Spinal cord (tissue), 10 donors: ENCODE measurements around the gene SSBP1. TPM values are rescaled to one million over a fixed set of nuclear protein-coding genes. Genes with fewer than 3 reads are reported as not detected.
A peak's percentile ranks its signal among the peaks of the same experiment; 100 is the strongest.

Experiments
- DNase-seq, 6 donors: peaks; one replicate each; pipeline versions ENCODE4 v3.0.0 to v3.0.0-alpha.2; 2013 to 2015; ENCODE audit warnings: low spot score in 6 of 6, low read depth in 4 of 6
- H3K27ac ChIP-seq: one replicate; pipeline ENCODE4 v1.5.1; 2013; ENCODE audit warnings: low read depth, low read length, control low read depth
- H3K27me3 ChIP-seq: one replicate; pipeline ENCODE4 v1.6.1; 2013; ENCODE audit warnings: low read length; ENCODE audit not compliant: control insufficient read depth, insufficient read depth
- H3K36me3 ChIP-seq: one replicate; pipeline ENCODE4 v1.6.1; 2013; ENCODE audit warnings: low read length; ENCODE audit not compliant: control insufficient read depth, insufficient read depth
- H3K4me1 ChIP-seq: one replicate; pipeline ENCODE4 v1.6.1; 2013; ENCODE audit warnings: low read length; ENCODE audit not compliant: control insufficient read depth, insufficient read depth
- H3K4me3 ChIP-seq: one replicate; pipeline ENCODE4 v1.5.1; 2013; ENCODE audit warnings: low read depth, low read length, control low read depth
- H3K9me3 ChIP-seq: one replicate; pipeline ENCODE4 v1.6.1; 2013; ENCODE audit warnings: low read length; ENCODE audit not compliant: control insufficient read depth, insufficient read depth
- WGBS: methylation state at CpG from one replicate; pipeline ENCODE4 v1.1.5; 2013; ENCODE audit warnings: missing lambda C conversion rate; ENCODE audit not compliant: insufficient coverage; 5-methylcytosine and 5-hydroxymethylcytosine counted together
- polyA plus RNA-seq, 2 donors: library from polyadenylated mRNA; unstranded; fragments of 120-200 nt; gene quantifications; one replicate each; pipeline ENCODE4 v1.2.1, GENCODE V29; 2013; ENCODE audit not compliant: insufficient read length in 2 of 2
- total RNA-seq, 2 donors: library from RNA; depleted of rRNA in 1 of 2; stranded (reverse); fragments of 120-200 nt in 1 of 2; fragments of >200 nt in 1 of 2; gene quantifications; one replicate each; pipeline versions ENCODE4 v1.2.3 to v1.2.4, GENCODE V29; 2013 to 2014
- donor health status: healthy.

SSBP1 gene
- total and polyA plus RNA-seq, 4 donors: 86.5 to 150 (median 118) TPM

DNA sequence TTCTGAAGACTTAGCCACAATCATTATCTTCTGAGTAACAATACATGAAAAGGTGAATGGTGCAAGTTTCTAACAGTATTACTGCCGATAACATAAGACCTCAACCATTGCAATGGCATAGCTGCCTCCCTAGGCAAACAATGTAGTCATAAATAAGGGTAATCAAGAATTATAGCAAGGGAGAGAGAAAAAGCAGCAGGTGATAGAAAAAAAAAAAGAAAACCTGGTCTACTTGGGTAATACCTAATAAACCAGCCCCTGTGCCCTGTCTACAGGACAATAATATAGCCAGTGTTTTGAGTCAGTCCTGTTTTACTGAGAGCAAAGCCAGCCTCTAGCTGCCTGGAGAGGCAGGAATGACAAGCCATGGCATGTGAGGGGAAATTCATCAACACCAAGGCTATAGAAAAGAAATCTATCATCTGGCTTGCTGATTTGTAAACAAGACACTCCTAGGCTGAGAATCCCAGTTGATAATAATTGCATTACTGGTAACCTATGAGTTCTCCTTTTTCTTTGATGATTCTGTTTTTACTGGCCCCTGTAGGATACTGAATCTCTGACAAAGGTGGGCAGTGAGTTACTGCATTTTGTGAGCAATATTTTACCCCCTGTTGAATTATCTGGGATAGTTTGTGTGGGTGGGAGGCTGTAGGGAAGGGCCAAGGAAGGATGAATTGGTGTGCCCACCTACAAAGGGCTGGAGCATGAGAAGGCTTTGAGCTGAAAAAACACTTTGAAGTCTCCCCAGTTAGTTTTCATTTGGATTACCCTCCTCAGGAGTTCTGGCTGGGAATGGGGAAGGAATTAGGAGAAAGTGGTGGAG, 31.7 kb upstream of the SSBP1 start:
- no peaks in the 10 kb centered on the region for H3K27me3 ChIP-seq
- no CpG with 5 or more reads among the region's 1 CpG for WGBS
- DNase-seq: no peak
- no peak overlapping the region for H3K4me3 ChIP-seq
- H3K27ac ChIP-seq: no peak overlapping the region
- H3K9me3 ChIP-seq: no peaks in the 10 kb centered on the region
- no peaks in the 10 kb centered on the region for H3K36me3 ChIP-seq
- no peaks in the 10 kb centered on the region for H3K4me1 ChIP-seq

DNA sequence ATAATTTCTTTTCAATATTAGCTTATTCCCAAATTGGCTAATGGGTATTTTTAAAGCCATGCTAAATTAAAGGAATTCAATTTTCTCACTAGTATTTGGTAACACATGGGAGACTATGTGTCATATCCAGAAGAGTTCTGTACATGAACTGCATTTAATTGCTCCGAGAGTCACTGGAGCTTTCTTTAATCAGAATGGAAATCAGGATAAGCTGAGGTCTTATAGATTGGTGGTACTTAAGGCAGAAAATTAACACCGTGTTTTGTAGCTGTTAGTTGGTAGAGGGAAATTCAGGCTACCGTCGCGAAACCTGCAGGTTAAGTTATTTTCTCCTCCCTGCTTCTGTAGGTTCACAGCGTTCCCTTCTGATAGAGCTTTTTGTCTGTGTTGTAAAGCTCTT, 29.8 kb upstream of the SSBP1 start, which contains the start of gene WEE2:
WEE2 (plus strand) TSS at position 3 of the 400 bp plus-strand sequence. CDS start 406 bp downstream, outside the sequence.
- Histone ChIP-seq H3K4me1 (no peaks in the 10 kb centered on the region), H3K9me3 (no peaks in the 10 kb centered on the region), H3K27me3 (no peaks in the 10 kb centered on the region), H3K4me3 (no peak within 1 kb of the TSS), H3K36me3 (no peaks in the 10 kb centered on the region), H3K27ac (no peak within 1 kb of the TSS)
- DNase-seq: peak in 1 of 6 donors; percentile 88
- 71% methylated on average over 6 of the region's 6 CpGs for WGBS

DNA sequence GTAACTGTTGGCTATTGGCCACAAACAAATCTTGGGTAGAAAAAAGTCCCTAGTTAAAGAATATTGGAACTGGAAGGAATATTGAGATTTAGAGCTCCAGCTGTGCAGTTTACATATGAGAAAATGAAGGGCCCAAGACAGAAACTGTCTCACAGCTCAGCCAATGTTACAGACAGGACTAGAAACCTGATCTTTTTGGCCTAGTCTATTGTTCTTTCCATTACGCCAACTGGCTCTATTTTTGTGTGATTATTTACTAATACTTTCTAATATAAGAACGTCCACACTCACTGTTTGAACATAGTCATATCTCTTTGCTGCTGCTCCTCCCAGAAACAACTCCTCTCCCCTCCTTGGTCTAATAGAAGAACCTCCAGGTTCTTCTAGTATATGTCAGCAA, 28.8 kb upstream of the SSBP1 start:
- no peaks in the 10 kb centered on the region for H3K4me1 ChIP-seq
- no peak overlapping the region for H3K27ac ChIP-seq
- H3K4me3 ChIP-seq: no peak overlapping the region
- no peaks in the 10 kb centered on the region for H3K9me3 ChIP-seq
- H3K36me3 ChIP-seq: no peaks in the 10 kb centered on the region
- H3K27me3 ChIP-seq: no peaks in the 10 kb centered on the region
- no peak for DNase-seq
- no CpG with 5 or more reads among the region's 2 CpGs for WGBS

DNA sequence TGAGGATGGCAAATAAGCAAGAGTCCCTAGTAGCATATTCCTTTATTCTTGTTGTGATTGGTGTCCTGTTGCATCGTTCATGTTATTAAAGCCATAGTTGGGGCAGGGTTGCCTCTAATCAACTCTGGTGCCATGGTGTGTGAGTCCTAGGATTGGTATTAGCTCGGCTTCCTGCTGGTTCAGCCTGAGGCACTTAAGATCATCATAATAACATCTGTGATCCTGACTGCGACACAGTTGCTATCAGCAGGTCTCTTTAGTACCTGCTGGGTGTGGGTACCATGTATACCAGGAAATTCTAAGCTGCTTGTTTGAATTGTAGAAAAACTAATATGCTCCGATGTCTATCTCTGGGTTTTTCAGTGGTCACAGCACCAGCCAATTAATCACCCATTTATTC, 28.4 kb upstream of the SSBP1 start:
- H3K4me3 ChIP-seq: no peak overlapping the region
- H3K4me1 ChIP-seq: no peaks in the 10 kb centered on the region
- no peaks in the 10 kb centered on the region for H3K27me3 ChIP-seq
- no peak overlapping the region for H3K27ac ChIP-seq
- no peak for DNase-seq
- no peaks in the 10 kb centered on the region for H3K9me3 ChIP-seq
- WGBS: 84% methylated on average over 2 of the region's 4 CpGs
- H3K36me3 ChIP-seq: no peaks in the 10 kb centered on the region

DNA sequence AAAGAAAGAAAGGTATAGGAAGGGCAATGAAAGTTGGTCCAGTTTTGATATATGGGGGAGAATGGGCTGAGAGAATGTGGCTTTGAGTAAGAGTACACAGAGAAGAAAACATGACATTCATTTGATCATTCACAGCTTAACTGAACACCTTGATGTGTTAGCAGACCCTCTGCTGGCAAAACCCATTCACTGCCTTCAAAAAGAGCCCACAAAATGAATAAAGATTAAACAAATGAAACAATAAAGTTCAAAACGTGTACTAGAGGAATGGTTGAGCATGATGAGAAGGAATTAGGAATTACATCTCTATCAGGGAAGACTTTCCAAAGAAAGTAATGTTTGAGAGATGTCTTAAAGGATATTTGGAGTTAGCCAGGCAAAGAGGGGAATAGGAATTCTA, 27.9 kb upstream of the SSBP1 start:
- DNase-seq: no peak
- Histone ChIP-seq H3K36me3 (no peaks in the 10 kb centered on the region), H3K4me1 (no peaks in the 10 kb centered on the region), H3K4me3 (no peak overlapping the region), H3K9me3 (no peaks in the 10 kb centered on the region), H3K27me3 (no peaks in the 10 kb centered on the region), H3K27ac (no peak overlapping the region)
- no CpG with 5 or more reads among the region's 1 CpG for WGBS

DNA sequence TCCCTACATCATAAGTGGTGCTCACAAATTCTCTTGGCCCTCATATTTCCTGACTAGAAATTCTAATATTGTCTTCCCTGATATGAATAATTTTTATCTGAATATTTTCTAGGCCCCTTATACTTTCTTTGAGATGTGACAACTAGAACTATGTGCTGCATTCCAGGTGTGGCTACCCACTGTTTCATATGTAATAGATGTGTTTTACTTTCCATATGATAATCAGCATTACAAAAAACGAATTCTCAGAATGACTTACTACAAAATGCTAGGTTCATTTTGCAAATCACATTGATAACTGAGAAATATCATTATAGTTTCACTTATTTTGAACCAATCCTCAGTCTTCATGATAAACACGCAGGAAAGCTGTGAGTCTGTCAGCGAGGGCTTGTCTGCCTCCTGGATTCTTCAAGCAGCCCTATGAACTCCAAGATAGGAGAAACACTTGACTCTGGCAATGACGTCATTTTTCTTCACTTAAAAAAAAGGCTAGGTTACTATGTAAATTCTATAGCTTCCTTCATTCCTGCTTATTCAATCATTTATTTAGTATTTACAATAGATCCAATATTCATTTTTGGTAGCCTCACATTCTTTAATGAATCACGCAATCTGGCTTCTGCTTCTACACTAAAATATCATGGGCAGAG, 25.4 kb upstream of the SSBP1 start:
- Histone ChIP-seq H3K27ac (no peak overlapping the region), H3K4me3 (no peak overlapping the region), H3K27me3 (no peaks in the 10 kb centered on the region), H3K9me3 (no peaks in the 10 kb centered on the region), H3K4me1 (no peaks in the 10 kb centered on the region), H3K36me3 (no peaks in the 10 kb centered on the region)
- DNase-seq: no peak
- no CpG with 5 or more reads among the region's 5 CpGs for WGBS

DNA sequence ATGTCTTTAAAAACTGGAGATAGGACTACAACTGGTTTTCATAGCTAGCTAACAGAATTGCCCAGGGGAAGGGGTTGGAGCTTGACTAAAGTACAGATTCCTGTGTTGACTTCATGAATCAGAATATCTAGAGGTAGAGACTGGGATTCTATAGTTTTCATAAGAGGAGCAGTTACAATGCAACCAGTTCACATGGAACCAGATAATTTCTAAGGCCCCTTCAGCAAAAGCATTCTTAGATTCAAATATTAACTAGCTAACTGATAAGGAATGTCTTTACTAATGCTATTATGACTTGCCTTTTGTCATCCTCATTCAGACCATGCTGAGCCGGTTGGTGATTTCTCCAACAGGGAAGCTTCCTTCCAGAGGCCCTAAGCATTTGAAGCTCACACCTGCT, 24.3 kb upstream of the SSBP1 start:
- H3K27ac ChIP-seq: no peak overlapping the region
- 71% methylated on average over 1 of the region's 1 CpG for WGBS
- no peak for DNase-seq

DNA sequence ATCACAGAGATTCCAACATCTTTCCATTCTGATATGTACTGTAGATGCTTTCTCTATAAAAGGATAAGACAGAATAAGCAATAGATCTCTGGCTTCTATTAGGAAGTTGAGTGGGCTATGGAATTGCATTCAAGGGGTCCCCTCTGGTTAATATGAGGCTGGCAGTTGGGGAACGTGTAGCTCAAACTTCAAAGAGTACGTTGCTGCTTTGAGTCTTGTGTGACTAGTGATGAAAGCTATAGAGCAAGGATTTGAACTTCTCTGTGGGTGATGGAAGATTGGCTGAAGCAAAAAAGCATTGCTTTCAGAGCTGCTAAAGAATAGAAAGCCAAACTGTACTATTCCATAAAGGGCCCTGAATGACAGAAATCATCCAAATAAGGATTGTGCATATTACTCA, 23.6 kb upstream of the SSBP1 start:
- H3K4me3 ChIP-seq: no peak overlapping the region

More for the DNA sequence above, 24.3 kb upstream of the SSBP1 start:
- H3K36me3 ChIP-seq: no peaks in the 10 kb centered on the region
- no peaks in the 10 kb centered on the region for H3K27me3 ChIP-seq
- H3K4me3 ChIP-seq: no peak overlapping the region
- no peaks in the 10 kb centered on the region for H3K9me3 ChIP-seq
- H3K4me1 ChIP-seq: no peaks in the 10 kb centered on the region

DNA sequence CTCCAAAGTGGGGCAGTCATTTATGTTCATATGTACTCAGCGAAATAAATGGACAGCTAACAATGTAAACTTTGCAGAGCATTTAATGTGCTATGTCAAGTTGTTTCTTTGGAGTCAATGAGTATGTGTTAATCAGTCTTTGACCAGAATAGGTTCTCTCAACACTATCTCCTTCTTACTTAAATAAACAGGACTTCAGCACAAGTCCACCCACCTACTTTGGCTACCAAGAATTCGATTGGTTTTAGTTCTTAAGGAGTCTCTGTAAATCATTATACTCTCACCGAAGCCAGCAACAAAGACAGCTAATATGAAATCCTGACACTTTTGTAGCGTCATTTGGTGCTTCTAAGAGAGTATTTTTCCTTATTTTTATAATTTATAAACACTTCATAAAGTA, 23.1 kb upstream of the SSBP1 start:
- DNase-seq: no peak
- no CpG with 5 or more reads among the region's 4 CpGs for WGBS
- H3K36me3 ChIP-seq: no peaks in the 10 kb centered on the region

More for the DNA sequence above, 23.6 kb upstream of the SSBP1 start:
- H3K27me3 ChIP-seq: no peaks in the 10 kb centered on the region
- H3K4me1 ChIP-seq: no peaks in the 10 kb centered on the region
- WGBS: 78% methylated on average over 2 of the region's 2 CpGs
- H3K36me3 ChIP-seq: no peaks in the 10 kb centered on the region
- peak in 1 of 6 donors; percentile 24 for DNase-seq
- no peak overlapping the region for H3K27ac ChIP-seq
- no peaks in the 10 kb centered on the region for H3K9me3 ChIP-seq

More for the DNA sequence above, 23.1 kb upstream of the SSBP1 start:
- Histone ChIP-seq H3K27me3 (no peaks in the 10 kb centered on the region), H3K4me1 (no peaks in the 10 kb centered on the region), H3K4me3 (no peak overlapping the region), H3K27ac (no peak overlapping the region), H3K9me3 (no peaks in the 10 kb centered on the region)
